ENCODE results near the gene RHOG.

Gene RHOG

DNA sequence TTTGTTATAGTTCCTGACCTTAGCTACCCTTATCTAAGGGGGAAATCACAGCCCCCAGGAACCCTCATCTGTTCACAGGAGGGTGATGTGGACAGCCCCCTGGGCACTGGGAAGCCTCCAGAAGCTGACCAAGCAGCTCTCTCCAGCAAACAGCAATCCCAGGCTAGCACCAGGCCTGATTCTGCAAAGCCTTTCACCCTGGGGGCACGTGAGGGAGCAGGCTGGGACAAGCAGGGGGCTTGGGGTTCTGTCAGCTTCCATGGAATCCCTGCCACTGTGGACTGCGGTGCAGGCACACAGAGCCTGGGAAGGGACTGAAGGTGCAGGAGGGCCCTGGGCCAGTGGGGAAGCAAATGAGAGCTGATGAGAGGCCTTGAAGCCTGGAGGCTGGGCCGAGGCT, 30.3 kb downstream of the RHOG start:
- TF ChIP-seq, protein P1, sequence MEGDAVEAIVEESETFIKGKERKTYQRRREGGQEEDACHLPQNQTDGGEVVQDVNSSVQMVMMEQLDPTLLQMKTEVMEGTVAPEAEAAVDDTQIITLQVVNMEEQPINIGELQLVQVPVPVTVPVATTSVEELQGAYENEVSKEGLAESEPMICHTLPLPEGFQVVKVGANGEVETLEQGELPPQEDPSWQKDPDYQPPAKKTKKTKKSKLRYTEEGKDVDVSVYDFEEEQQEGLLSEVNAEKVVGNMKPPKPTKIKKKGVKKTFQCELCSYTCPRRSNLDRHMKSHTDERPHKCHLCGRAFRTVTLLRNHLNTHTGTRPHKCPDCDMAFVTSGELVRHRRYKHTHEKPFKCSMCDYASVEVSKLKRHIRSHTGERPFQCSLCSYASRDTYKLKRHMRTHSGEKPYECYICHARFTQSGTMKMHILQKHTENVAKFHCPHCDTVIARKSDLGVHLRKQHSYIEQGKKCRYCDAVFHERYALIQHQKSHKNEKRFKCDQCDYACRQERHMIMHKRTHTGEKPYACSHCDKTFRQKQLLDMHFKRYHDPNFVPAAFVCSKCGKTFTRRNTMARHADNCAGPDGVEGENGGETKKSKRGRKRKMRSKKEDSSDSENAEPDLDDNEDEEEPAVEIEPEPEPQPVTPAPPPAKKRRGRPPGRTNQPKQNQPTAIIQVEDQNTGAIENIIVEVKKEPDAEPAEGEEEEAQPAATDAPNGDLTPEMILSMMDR (IDR thresholded peaks at IDR 0.05; ENCODE audit: unreplicated experiment in 3 of 3) = no peak
- peaks cover 15% of the 10 kb centered on the region for H3K4me1 Mint-ChIP-seq
- no peak overlapping the region for H3K27ac Mint-ChIP-seq
- H3K9me3 Mint-ChIP-seq = no peaks in the 10 kb centered on the region
- H3K27me3 Mint-ChIP-seq (ENCODE audit: low read depth) = no peaks in the 10 kb centered on the region
- H3K4me3 Mint-ChIP-seq = peak overlapping the region; percentile 47 to 79 (median 68)
- no peaks in the 10 kb centered on the region for H3K36me3 Mint-ChIP-seq (ENCODE audit: low read depth)

DNA sequence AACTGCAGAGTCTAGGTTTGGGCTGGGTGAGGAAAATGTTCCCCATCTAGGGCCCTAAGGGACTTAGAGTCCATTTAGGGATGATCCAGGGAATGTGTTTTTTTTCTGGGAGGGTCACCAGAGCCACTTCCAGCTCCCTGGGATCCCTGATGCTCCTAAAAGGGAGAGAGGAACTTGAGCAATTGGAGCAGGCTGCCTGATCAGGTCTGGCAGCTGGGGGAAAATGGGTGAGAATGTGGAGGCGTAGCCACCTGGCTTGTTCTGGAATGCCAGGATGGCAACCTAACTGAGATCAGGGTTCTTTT, 31.2 kb downstream of the RHOG start:
- H3K27me3 Mint-ChIP-seq (ENCODE audit: low read depth) = no peaks in the 10 kb centered on the region
- TF ChIP-seq, protein P1 (IDR thresholded peaks at IDR 0.05; ENCODE audit: unreplicated experiment in 3 of 3) = no peak
- H3K36me3 Mint-ChIP-seq (ENCODE audit: low read depth) = no peaks in the 10 kb centered on the region
- no peaks in the 10 kb centered on the region for H3K9me3 Mint-ChIP-seq
- H3K4me1 Mint-ChIP-seq = peaks cover 15% of the 10 kb centered on the region
- H3K27ac Mint-ChIP-seq = no peak overlapping the region
- peak overlapping the region; percentile 47 to 79 (median 68) for H3K4me3 Mint-ChIP-seq

DNA sequence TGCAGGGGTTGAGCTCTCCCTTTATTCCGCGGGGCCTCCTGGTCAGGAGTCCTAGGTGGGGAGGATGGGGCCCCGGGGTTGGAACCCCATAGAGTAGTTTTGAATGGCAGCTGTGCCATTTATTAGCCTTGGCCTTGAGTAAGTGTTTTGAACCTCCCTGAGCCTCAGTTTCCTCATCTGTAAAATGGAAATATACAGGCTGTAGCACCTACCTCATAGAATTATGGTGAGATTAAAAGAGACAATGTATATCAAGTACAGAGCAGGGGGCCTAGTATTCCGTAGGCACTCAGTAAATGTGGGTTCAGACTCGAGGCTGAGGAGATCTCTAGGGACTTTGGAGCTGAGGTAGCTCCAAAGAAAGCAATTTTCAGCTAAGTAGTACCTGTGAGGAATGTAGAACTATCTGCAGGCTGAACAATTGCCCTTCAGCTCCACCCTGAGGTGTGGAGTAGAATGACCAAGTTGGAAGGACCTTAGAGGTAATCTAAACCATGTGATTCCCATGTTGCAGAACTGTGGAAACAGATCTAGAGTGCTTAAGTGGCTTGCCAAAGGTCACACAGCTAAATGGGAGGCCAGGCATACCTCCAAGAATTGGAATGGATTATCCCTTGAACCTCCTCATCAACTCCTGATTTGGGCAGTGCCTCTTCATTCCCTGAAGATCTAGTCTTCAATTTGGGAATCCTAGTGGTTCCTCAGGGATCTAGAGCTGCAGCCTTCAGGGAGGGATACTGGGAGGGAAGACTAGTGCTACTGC, 31.7 kb downstream of the RHOG start:
- Mint-ChIP-seq H3K4me3 (peak overlapping the region; percentile 87 to 96 (median 95)), H3K9me3 (no peaks in the 10 kb centered on the region), H3K4me1 (peaks cover 15% of the 10 kb centered on the region), H3K27me3 (ENCODE audit: low read depth) (no peaks in the 10 kb centered on the region), H3K27ac (peak overlapping the region; percentile 20 to 52 (median 43)), H3K36me3 (ENCODE audit: low read depth) (no peaks in the 10 kb centered on the region)
- TF ChIP-seq, protein P1 (IDR thresholded peaks at IDR 0.05; ENCODE audit: unreplicated experiment in 3 of 3) = peak; percentile 29 to 41 (median 32)

DNA sequence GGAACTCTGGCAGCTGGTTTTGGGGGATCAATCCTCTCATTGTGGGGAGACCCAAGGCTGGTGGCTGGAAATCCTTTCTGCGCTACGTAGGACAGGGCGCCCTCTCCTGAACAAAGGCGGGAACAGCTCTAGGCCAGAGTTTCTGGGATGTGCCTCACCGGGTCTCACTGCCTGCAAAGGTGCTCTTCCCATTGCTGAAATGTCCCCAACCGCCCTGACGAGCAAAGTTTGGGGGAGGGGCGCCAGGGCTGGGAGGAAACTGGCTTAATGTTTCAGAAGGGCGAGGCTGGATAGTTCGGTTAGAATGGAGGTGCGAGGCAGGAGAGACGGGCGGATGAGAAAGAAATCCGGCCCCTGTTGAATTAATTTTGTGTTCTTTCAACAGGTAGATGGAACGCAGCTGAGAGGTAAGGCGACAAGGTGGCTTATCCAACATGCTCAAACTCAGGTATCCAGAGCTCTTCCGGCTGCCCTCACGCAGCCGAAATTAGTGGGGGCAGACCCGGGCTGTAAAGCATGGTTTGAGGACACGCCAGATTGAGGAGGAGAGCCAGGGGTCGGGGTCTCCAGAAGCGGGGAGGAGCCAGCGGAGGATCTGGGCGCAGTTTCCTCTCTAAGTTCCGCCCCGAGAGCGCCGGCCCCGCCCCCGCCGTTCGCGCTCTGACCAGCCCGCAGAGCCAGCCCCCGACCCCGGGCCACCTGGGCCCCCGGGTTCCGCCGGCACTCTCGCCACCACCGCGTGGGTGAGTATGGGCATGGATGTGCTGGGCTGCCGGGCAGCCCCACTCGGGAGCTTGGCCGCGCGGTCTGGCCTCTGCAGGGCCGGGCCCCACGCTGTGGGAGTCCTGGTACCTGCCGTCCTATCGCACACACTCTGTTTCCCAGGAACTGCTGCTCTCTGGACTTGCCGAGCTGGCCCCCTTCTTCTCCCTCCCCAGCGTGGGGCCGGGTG, 32.6 kb downstream of the RHOG start, which contains the start of gene PGAP2:
TSS of gene PGAP2 (plus strand) at position 652 of the 952 bp plus-strand sequence. CDS start 2,700 bp downstream, outside the sequence.
- H3K4me3 Mint-ChIP-seq = peak within 1 kb of the TSS; percentile 95 to 99 (median 96)
- TF ChIP-seq, protein P1 (IDR thresholded peaks at IDR 0.05; ENCODE audit: unreplicated experiment in 3 of 3) = peak; percentile 55 to 64 (median 56)
- no peaks in the 10 kb centered on the region for H3K36me3 Mint-ChIP-seq (ENCODE audit: low read depth)
- H3K9me3 Mint-ChIP-seq = no peaks in the 10 kb centered on the region
- no peaks in the 10 kb centered on the region for H3K27me3 Mint-ChIP-seq (ENCODE audit: low read depth)
- peak within 1 kb of the TSS; percentile 73 to 88 (median 78) for H3K27ac Mint-ChIP-seq
- H3K4me1 Mint-ChIP-seq = peaks cover 15% of the 10 kb centered on the region

DNA sequence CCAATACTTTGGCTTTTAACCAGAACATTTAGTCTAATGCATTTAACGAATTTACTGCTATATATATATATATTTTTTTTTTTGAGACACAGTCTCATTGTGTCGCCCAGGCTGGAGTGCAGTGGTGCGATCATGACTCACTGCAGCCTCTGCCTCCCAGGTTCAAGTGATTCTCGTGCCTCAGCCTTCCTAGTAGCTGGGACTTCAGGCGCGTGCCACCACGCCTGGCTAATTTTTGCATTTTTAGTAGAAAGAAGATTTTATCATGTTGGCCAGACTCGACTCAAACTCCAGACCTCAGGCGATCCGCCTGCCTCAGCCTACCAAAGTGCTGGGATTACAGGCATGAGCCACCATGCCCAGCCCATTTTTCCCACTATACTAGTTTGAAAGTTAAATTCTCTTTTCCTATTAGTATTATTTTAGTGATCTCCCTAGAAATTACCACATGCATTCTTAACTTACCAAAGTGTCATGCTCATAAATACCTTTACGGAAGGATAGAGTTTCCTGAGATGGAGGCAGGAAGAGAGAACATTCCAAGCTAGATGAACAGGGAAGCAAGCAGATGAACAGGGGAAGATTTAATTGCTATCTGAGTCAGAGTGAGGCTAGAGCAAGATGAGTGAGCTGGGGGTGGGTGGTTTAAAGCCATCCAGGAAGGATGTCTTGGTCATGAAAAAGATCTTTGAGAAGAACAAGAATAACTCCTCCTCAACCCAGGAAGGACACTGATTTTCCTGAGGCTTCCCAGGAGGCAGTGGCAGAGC, 36.8 kb downstream of the RHOG start:
- H3K4me1 Mint-ChIP-seq = peaks cover 6% of the 10 kb centered on the region
- no peaks in the 10 kb centered on the region for H3K36me3 Mint-ChIP-seq (ENCODE audit: low read depth)
- peak overlapping the region in 1 of 3 experiments; percentile 29 for H3K4me3 Mint-ChIP-seq
- H3K27ac Mint-ChIP-seq = no peak overlapping the region
- H3K27me3 Mint-ChIP-seq (ENCODE audit: low read depth) = no peaks in the 10 kb centered on the region
- H3K9me3 Mint-ChIP-seq = no peaks in the 10 kb centered on the region
- TF ChIP-seq, protein P1 (IDR thresholded peaks at IDR 0.05; ENCODE audit: unreplicated experiment in 3 of 3) = no peak

Measured in nephron (organoid).